MM.1S (cell line): ENCODE results near the gene CFAP65.

Experiments used
- DNase-seq: peaks from one replicate; pipeline ENCODE4 v3.0.0-alpha.2; 2015
- H2AFZ ChIP-seq: fragments of 300-600 bp; sonication (generic); 2 replicates; pipeline ENCODE4 v1.6.0; 2016; ENCODE audit warnings: antibody characterized with exemption, low read length
- H3F3A ChIP-seq: fragments of 300-600 bp; sonication (generic); 2 replicates; pipeline ENCODE4 v1.6.1; 2016; ENCODE audit warnings: mild to moderate bottlenecking, antibody characterized with exemption, low read length, moderate library complexity, mixed read lengths; ENCODE audit not compliant: insufficient read depth
- H3K27ac ChIP-seq: fragments of 300-600 bp; sonication (generic); 2 replicates; pipeline ENCODE4 v1.5.1; 2016; ENCODE audit warnings: mild to moderate bottlenecking, low read length
- H3K27me3 ChIP-seq: fragments of 300-600 bp; sonication (generic); replicated peaks from 2 replicates; pipeline ENCODE4 v1.6.0; 2016; ENCODE audit warnings: low read length; ENCODE audit not compliant: insufficient read depth
- H3K36me3 ChIP-seq: fragments of 300-600 bp; sonication (generic); replicated peaks from 2 replicates; pipeline ENCODE4 v1.6.1; 2016; ENCODE audit warnings: mild to moderate bottlenecking, low read length, mixed read lengths; ENCODE audit not compliant: insufficient read depth
- H3K4me1 ChIP-seq: fragments of 300-600 bp; sonication (generic); 2 replicates; pipeline ENCODE4 v1.6.1; 2016; ENCODE audit warnings: low read length, mixed read lengths
- H3K4me2 ChIP-seq: fragments of 300-600 bp; sonication (generic); 2 replicates; pipeline ENCODE4 v1.6.0; 2016; ENCODE audit warnings: low read depth, low read length
- H3K4me3 ChIP-seq: fragments of 300-600 bp; sonication (generic); 2 replicates; pipeline ENCODE4 v1.5.1; 2016; ENCODE audit warnings: low read length, mixed read lengths
- H3K79me2 ChIP-seq: fragments of 300-600 bp; sonication (generic); 2 replicates; pipeline ENCODE4 v1.6.1; 2016; ENCODE audit warnings: mixed run types, low read length, mixed read lengths
- H3K9ac ChIP-seq: fragments of 300-600 bp; sonication (generic); 2 replicates; pipeline ENCODE4 v1.6.1; 2016; ENCODE audit warnings: low read length, mixed read lengths
- H3K9me2 ChIP-seq: fragments of 300-600 bp; sonication (generic); replicated peaks from 2 replicates; pipeline ENCODE4 v1.6.1; 2016; ENCODE audit warnings: mild to moderate bottlenecking, low read length, mixed read lengths; ENCODE audit not compliant: insufficient read depth
- H3K9me3 ChIP-seq: fragments of 300-600 bp; sonication (generic); replicated peaks from 2 replicates; pipeline ENCODE4 v1.6.1; 2016; ENCODE audit warnings: mild to moderate bottlenecking, low read length, mixed read lengths; ENCODE audit not compliant: insufficient read depth
- H4K20me1 ChIP-seq: fragments of 300-600 bp; sonication (generic); 2 replicates; pipeline ENCODE4 v1.6.1; 2016; ENCODE audit warnings: mild to moderate bottlenecking, low read length, moderate library complexity, mixed read lengths; ENCODE audit not compliant: insufficient read depth
- EZH2 ChIP-seq: fragments of 300-600 bp; sonication (generic); optimal IDR thresholded peaks from 2 replicates; pipeline ENCODE3; 2017; ENCODE audit warnings: low read depth, mild to moderate bottlenecking, antibody characterized with exemption, low read length, mixed read lengths
- EZH2phosphoT487 ChIP-seq: fragments of 300-600 bp; sonication (generic); IDR thresholded peaks from 2 replicates; pipeline ENCODE4 v1.6.1; 2018; ENCODE audit warnings: antibody characterized with exemption, low read length
- TF ChIP-seq, protein P1 (sequence below): fragments of 300-600 bp; sonication (generic); IDR thresholded peaks from 2 replicates; pipeline ENCODE4 v1.5.1; 2016; ENCODE audit warnings: antibody characterized with exemption, low read length, mixed read lengths

CFAP65 gene

GRCh38 chr2:218983263-218983933 is 57.9 kb downstream of the CFAP65 start:
- no peaks in the 10 kb centered on the region for H3K9me2 ChIP-seq
- no peaks in the 10 kb centered on the region for H3K36me3 ChIP-seq
- no peak overlapping the region for H3K9ac ChIP-seq
- TF ChIP-seq EZH2 (no peak), EZH2phosphoT487 (no peak)
- TF ChIP-seq, protein P1, sequence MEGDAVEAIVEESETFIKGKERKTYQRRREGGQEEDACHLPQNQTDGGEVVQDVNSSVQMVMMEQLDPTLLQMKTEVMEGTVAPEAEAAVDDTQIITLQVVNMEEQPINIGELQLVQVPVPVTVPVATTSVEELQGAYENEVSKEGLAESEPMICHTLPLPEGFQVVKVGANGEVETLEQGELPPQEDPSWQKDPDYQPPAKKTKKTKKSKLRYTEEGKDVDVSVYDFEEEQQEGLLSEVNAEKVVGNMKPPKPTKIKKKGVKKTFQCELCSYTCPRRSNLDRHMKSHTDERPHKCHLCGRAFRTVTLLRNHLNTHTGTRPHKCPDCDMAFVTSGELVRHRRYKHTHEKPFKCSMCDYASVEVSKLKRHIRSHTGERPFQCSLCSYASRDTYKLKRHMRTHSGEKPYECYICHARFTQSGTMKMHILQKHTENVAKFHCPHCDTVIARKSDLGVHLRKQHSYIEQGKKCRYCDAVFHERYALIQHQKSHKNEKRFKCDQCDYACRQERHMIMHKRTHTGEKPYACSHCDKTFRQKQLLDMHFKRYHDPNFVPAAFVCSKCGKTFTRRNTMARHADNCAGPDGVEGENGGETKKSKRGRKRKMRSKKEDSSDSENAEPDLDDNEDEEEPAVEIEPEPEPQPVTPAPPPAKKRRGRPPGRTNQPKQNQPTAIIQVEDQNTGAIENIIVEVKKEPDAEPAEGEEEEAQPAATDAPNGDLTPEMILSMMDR, result no peak
- H2AFZ ChIP-seq, result no peak overlapping the region
- H3K27me3 ChIP-seq, result peaks cover 77% of the 10 kb centered on the region
- H3K4me1 ChIP-seq, result peaks cover 5% of the 10 kb centered on the region; the same call in 1 of the 2 replicates
- H4K20me1 ChIP-seq, result no peaks in the 10 kb centered on the region
- H3K9me3 ChIP-seq, result no peaks in the 10 kb centered on the region
- H3K27ac ChIP-seq, result no peak overlapping the region
- no peaks in the 10 kb centered on the region for H3K79me2 ChIP-seq
- H3K4me2 ChIP-seq, result no peak overlapping the region
- H3K4me3 ChIP-seq, result no peak overlapping the region
- peak; percentile 5 for DNase-seq
- no peaks in the 10 kb centered on the region for H3F3A ChIP-seq

DNA sequence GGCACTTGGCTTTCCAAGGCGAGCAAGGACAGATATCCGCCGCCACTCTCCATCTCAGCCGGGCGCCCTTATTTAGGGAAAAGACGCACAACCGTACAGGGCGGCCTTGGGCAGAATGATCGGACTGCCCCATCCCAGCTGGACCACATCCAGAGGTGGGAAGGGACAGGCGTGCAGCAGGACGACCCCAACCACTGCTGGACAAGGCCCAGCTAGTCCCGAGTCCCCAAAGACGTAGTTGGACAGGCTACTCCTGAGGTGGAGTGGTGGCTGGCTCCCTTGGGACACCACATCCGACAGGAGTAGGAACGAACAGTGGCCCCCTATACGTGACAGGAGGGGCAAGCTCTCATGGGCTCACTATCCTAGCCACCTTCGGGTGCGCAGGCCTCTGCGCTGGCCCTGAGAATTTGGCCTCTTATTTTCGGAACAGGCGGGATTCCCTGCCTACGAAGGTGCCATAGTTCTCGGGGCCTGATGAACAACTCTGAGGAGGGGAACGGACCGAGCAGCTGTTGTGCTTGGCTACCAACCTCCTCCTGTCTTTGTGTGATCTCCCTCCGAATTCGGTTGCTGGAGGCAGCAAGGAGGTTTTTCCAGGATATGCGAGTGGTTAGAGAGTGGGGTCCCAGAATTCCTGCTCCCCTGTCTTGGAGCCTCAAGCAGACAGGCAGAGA is 58.6 kb downstream of the CFAP65 start:
- H3K9me2 ChIP-seq, result no peaks in the 10 kb centered on the region
- H3K27me3 ChIP-seq, result peaks cover 75% of the 10 kb centered on the region
- TF ChIP-seq, protein P1, result no peak
- TF ChIP-seq EZH2 (no peak), EZH2phosphoT487 (no peak)
- no peaks in the 10 kb centered on the region for H3K36me3 ChIP-seq
- no peak overlapping the region for H3K4me3 ChIP-seq
- H3K4me1 ChIP-seq, result peaks cover 5% of the 10 kb centered on the region; the same call in 1 of the 2 replicates
- H4K20me1 ChIP-seq, result no peaks in the 10 kb centered on the region
- H3K79me2 ChIP-seq, result no peaks in the 10 kb centered on the region
- peak; percentile 4 for DNase-seq
- no peaks in the 10 kb centered on the region for H3K9me3 ChIP-seq
- H3K9ac ChIP-seq, result no peak overlapping the region
- H3K27ac ChIP-seq, result no peak overlapping the region
- no peak overlapping the region for H2AFZ ChIP-seq
- no peak overlapping the region for H3K4me2 ChIP-seq
- no peaks in the 10 kb centered on the region for H3F3A ChIP-seq

GRCh38 chr2:218981881-218982585 is 59.3 kb downstream of the CFAP65 start:
- Histone ChIP-seq H4K20me1 (no peaks in the 10 kb centered on the region), H3K36me3 (no peaks in the 10 kb centered on the region)

More at GRCh38 chr2:218981881-218982585, 59.3 kb downstream of the CFAP65 start:
- Histone ChIP-seq H3K27me3 (peaks cover 74% of the 10 kb centered on the region), H3K4me2 (no peak overlapping the region), H3K9me3 (no peaks in the 10 kb centered on the region), H3K9me2 (no peaks in the 10 kb centered on the region), H3K4me1 (peaks cover 5% of the 10 kb centered on the region; the same call in 1 of the 2 replicates), H3F3A (no peaks in the 10 kb centered on the region), H2AFZ (no peak overlapping the region), H3K4me3 (no peak overlapping the region), H3K9ac (no peak overlapping the region), H3K27ac (no peak overlapping the region), H3K79me2 (no peaks in the 10 kb centered on the region)
- peak; percentile 86 for TF ChIP-seq EZH2
- TF ChIP-seq EZH2phosphoT487, result 0 out of 2 replicates have a peak, but pooled peaks have one; percentile 1
- TF ChIP-seq, protein P1, result no peak
- peak; percentile 5 for DNase-seq
